Measurements from ENCODE around the gene CSMD2.
"Not testable (repeated sequence)": the region's sequence is repeated elsewhere in the genome, so short reads cannot be mapped to it uniquely, and the experiment has no call there.

Gene CSMD2

DNA sequence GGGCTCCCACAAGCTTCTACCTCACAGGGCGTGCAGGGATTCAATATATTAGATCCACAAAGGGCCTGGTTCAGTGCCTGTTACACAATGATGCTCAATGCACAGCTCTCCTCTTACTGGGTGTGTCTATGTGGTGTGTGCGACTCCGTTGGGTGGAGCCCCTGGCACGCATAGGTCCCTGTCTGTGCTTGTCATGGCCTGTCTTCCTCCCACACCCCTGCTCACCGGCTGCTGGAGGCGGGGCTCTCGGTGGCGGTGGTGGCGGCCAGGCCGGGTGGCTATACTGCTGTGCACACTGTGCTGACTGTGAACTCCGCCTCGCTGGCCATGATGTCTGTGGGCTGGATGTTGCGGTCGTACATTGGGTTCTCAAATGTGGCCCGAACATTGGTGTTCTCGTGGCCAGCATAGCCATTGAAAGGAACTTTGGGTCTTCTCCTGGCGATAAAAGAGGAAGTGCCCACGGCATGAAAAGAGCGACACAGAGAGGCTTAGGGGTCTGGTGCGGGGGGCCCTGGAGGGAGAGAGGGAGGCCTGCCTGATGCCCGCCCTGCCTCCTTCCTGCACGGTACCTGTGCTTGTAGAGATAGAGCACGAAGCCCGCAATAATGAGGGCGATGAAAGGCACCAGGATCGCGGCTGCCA lies 645.7 kb downstream of the CSMD2 start:
- DNase-seq = no peak

DNA sequence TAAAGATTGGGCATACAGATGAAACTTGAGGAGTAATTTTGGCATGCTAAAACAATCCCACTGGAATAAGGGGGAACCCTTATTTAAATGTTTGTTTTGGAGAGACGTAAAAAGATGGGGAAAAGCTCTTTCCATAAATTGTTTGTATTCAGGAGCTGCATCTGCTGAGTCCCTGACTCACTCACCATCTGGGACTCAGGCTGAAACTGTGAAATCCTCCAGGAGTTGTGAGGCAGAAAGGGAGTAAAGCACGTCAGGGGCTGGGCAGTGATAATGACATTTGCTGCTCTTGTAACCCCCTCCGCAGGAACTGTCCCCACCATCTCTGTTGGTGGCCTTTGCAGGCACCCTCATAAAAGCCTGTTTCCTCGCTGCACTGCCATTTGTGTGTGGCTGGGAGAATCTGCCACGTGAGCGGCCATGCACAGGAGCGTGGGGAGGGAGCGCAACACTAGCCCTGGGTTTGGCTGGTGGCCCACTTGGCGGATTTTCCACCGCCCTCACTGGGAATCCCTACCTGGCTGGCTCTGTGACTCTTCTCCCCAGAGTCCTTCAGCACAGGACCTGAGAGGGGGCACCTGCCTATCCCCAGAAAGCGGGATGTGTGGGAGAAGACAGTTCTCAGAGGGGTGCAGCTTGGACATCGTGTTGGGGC lies 647.3 kb downstream of the CSMD2 start:
- DNase-seq = peak; percentile 6

DNA sequence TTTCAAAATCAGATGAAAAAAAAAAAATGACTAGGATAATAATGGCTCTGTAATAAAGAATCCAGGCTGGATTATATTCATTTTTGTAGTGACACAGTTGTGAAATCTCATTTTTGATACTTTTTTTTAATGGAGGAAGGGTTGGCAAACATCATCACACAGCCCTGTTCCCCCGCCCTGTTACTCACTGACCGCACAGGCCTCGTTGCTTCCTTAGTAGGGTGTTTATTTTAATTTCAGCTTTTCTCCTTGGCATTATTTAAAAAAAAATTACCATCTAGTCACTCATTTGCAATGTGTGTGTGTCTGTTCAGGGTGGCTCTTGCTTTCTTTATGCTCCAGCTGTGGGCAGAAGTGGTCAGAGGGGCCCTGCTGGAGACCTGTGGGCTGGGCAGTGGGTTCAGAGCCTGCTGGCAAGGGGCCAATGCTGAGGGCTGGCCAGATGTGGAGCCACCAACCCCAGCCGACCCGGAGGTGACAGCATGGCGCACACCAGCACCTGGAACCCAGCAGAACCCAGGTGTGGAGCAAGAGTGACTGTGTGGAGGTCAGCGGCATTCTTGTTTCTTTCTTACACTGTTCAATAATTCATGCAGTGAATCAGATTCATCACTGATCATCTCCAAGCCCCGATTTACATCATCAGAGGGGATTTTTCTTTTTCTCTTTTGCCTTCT lies 648.0 kb downstream of the CSMD2 start:
- DNase-seq = no peak

DNA sequence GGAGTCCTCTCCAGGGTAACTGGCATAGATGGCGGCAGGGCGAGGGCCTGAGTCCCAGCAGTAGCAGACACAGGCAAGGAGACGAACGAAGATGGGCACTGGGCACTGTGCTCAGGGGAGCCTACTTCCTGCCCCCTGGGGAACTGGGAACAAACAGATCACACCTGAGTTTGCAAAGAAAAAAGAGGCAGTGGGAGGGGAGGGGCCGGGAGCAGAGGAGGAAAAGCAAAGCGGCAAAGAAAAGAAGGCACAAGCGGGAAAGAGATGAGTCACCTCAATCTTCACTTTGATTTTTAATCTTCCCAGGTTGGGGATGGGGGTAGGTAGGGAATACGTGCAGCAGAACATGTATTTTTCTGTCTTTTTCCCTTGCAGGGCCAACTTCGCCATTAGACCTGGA lies 648.6 kb downstream of the CSMD2 start:
- no peak for DNase-seq

DNA sequence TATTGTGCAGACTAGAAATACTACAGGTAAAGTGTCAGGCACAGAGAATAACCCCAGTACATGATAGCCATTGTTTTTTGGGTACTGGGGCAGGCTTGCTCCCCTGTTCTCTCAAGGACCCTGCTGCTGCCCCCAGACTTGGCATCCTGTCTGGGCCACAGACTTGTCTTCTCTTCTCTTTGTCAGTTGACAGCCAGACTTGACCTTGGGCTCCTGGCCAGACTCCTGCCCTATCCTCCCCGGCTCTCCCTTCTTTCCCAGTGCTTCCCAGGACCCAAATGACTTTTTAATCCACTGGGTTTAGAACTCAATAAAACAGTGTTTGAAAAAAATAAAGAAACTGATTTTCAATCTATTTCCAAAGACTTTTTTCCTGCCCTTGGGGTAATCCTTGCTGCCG lies 649.4 kb downstream of the CSMD2 start:
- no peak for DNase-seq

DNA sequence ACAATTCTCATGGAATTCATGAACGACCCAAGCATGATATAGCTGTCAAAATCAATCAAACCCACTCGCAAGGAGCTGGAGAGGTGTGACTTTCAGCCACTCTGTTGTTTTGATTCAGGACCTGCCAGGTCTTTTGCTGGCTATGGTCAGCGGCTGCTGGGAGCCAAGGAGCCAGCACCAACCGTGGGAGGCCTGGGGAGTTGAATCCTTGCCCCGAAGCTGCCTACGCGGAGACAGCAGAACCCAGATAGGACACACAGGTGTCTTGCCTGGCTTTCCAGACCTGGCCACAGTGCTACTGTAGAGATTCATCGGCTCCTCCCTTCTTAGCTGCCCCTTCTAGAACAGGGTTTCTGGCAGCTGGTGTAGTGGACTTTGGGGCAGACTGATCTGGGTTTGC lies 649.9 kb downstream of the CSMD2 start:
- DNase-seq = no peak

DNA sequence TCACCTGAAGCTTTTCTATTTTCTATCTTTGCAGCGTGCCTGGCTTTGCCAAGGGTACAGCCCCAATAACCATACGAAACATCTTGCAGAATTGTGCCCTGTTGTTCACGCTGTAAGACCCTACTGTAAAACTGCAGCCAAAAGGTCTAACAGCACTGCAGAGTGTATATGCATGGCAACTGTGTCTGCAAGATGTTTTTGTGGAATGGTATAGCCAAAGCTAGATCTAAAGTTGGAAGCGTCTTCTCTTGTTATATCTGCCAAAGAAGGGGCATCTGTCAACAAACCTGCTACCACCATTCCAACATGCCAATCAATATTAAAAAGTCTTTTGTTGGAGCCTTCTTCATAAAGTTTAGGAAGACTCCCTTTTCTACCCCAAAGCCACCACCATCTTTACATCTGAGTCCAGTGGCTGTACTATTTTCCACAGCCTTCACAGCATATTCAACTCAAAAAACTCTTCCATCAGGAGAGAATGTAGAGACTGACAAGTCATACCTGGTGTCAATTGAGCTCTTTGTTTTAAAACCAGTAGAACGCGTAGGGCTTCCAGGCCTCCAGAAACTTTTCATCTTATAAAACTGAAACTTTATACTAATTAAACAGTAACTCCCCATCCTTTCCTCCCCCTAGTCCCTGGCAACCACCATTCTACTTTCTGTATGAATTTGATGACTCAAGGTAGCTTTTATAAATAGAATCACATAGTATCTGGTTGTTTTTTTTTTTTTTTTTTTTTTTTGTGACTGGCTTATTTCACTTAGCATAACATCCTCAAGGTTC lies 652.6 kb downstream of the CSMD2 start:
- peak; percentile 19 for DNase-seq

DNA sequence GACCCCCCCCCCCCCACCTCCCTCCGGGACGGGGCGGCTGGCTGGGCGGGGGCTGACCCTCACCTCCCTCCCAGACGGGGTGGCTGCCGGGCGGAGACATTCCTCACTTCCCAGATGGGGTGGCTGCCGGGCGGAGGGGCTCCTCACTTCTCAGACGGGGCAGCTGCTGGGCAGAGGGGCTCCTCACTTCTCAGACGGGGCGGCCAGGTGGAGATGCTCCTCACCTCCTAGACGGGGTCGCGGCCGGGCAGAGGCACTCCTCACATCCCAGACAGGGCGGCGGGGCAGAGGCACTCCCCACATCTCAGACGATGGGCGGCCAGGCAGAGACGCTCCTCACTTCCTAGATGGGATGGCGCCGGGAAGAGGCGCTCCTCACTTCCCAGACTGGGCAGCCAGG lies 655.8 kb downstream of the CSMD2 start:
- not testable (repeated sequence) for DNase-seq

DNA sequence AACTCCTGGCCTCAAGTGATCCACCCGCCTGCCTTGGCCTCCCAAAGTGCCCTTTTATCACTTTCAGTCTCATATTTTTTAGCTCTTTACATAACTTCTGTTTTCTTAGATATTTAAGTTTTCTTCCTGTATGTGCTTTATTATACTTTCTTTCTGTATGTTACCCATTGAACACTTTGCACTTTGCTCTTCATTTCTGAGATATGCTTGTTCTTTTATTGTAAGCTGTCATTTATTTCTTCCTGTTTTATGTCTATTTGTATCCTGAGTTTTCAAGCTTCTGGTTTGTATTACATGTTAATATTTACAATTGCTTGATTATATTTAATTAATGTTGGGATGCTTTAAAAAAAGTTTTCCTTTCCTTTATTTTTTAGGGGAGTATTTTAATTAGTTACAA lies 656.9 kb downstream of the CSMD2 start:
- DNase-seq = no peak

DNA sequence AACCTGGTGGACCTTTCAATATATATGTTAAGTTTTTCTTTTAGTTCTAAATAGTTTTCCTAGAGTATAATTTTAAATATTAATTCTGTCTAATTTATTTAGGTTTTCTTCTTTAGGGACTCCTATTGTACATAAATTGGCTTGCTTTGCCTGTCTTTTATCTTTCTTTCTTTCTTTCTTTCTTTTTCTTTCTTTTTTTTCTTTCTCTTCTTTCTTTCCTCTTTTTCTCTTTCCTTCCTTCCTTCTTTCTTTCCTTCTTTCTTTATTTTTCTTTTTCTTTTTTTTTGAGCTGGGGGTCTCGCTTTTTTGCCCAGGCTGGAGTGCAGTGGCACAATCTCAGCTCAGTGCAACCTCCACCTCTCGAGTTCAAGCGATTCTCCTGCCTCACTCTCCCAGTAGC lies 657.4 kb downstream of the CSMD2 start:
- no peak for DNase-seq

DNA sequence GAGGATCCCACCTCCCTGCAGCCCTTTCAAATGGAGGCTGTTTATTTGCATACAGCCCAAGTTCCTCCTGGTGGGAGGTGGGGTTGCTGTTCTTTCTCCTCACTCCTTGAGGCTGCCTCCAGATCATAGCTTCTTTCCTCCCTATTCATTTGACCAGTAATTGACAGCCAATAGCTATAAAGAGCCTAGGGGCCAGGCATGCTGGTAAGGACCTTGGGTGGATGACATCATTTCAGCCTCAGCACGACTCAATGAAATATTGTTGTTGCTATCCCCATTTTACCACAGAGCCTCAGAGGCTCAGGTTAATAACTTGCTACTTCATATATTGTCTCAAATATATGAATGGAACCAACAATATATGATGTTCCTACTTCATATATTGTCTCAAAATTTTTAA lies 661.5 kb downstream of the CSMD2 start:
- no peak for DNase-seq

DNA sequence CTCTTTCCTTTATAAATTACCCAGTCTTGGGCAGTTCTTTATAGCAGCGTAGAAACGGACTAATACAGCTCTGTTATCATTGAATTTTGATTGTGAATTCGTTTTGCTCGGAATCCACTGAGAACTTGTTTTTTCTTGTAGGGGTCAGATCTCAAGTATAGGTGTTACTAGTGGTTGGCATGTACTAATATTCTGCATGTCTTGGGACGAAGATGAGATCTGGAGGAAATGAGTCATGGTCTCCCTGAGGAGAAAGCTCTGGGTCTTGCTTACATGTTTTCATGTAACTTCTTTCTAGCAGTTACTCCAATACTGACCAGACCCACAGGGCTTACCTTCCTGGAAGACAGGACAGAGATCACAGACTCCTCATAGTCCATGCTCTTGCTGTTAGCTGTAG lies 662.3 kb downstream of the CSMD2 start:
- peak; percentile 61 for DNase-seq

DNA sequence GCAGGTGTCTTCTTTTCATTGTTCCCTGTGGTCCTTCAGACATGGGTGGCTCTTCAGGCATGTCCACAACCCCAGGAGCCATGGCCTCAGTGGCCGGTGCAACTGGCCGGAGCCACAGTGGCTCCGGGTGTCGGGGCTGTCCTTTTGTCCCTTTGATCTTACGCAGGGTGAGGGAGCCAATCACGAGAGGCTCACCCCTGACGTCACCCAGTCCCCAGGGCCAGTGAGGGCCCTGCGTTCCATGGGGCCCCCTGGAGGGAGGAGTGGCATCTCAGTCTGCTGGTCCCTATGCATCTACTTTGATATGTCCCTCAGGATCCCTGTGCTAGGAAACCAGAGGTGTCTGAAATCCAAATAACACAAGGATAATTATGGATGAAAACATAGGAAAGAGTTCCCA lies 663.3 kb downstream of the CSMD2 start:
- DNase-seq = no peak

DNA sequence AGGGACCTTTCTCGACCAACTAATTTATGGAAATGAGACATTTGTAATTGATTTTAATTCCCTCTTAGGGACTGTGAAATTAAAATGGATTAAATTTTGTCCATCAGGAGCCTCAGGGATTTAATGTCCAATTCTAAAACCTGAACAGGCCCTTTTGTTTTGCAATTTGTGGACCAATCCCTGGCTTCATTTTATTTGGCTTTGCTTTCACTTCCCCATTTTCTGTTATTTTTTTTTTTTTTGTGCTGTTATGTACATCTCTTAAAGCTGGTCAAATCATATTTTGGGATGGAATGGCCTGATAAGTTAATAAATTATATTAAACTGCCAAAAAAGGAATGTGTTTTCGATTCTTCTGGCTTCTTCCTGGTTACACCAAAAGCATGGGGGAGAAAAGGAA lies 663.7 kb downstream of the CSMD2 start:
- no peak for DNase-seq

DNA sequence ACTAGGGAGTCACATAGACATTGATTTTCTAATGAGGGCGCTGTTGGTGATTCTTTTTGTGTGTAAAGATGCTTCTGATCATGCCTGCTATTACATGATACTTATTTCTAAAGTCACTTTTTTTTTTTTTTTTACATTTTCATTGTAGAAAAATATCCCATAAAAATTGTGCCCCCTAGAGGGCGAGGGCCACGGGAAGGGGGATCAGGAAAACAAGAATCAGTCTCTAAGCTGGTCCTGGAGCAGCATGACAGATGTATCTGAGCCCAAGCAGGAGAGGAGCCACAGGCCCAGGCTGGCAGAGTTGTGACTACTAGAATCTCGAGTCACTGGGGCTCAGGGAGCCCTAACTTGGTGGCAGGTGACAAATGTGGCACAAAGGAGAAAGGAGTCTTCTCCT lies 664.5 kb downstream of the CSMD2 start:
- no peak for DNase-seq

DNA sequence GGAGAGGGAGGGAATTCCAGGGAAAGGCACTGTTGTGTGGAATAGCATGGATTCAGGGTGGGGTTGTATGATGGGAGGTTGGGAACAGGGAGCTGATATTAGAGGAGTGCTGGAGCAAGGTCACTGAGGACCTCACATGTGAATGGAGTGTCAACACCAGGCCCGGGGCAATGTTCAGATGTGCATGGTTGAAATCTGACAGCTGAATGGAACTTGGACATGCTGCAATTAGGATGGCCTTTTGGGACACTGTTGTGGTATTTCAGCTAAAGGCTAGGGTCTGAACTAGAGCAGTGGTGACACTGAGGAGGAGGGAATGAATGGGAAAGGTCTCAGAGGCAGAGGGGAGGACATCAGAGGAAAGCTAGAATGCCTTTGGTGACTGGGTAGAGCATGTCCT lies 667.6 kb downstream of the CSMD2 start:
- no peak for DNase-seq

DNA sequence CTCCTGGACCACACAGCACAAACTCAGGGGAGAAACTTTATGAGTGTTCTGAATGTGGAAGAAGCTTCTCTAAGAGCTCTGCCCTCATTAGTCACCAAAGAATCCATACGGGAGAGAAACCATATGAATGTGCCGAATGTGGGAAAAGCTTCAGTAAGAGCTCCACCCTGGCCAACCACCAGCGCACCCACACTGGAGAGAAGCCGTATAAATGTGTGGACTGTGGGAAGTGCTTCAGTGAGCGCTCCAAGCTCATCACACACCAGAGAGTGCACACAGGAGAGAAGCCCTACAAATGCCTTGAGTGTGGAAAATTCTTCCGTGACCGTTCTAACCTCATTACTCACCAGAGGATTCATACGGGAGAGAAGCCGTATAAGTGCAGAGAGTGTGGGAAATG lies 670.1 kb downstream of the CSMD2 start:
- no peak for DNase-seq

DNA sequence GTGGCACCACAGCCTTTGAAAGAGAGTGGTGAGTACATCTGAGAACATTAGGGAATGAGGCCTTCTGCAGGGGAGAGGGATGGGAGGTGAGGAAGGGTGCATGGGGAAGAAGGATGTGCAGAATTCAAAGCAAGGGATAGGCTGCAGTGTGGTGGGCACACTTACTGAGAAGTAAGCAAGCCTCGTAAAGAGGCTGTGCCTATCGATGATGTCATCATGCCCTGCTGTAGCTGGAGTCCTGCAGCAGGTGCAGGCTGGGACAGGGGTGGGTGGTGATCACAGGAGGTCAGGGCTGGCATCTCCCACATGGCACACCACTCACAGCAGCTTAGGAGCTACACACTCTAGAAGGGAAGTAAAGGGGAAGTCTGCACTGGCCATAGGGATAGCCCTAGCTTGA lies 676.4 kb downstream of the CSMD2 start:
- no peak for DNase-seq

DNA sequence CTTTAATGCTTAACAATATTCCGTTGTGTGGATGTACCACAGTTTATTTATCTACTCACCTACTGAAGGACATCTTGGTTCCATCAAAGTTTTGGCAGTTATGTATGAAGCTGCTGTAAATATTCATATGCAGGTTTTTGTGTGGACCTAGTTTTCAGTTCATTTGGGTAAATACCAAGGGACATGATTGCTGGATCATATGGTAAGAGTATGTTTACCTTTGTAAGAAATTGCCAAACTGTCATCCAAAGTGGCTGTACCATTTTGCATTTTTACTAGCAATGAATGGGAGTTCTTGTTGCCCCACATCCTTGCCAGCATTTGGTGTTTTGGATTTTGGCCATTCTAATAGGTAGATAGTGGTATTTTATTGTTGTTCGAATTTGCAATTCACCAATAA lies 682.6 kb downstream of the CSMD2 start:
- DNase-seq = no peak

DNA sequence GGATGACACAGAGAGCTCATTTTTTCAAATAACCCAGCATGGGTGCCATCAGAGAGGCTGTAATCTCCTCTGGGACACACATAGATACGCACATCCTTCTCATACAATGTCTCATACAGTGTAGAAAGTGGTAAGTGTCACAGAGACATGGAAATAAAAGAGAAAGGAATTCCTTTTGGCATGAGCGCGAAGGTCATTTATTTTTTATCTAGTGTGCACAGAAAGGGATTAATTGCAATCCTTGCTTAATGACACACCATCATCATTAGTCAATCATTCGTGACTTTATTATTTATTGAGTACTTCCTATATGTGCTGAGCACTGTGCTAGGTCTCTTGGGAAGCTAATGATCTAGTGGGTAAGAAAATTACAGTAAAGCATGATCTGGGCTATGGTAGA lies 687.6 kb downstream of the CSMD2 start:
- DNase-seq = no peak

DNA sequence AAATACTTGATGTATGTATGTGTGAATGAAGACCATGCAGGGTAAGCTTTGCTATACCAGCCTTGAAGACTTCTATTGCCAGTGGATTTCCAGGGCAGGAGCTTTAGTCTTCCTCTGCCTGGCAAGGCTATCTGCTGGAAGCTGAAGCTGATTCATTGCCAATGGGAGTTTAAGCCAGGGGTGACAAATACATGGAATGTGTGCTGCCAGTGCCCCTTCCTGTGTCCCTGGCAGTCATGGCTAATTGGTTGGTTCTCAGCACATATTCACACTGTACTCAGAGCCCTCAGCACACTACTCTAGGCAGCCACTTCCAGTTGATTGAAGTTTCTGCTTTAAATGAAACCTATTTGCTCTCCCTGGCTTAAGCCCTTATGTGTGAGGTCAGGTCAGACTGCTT lies 691.1 kb downstream of the CSMD2 start:
- DNase-seq = peak; percentile 32

DNA sequence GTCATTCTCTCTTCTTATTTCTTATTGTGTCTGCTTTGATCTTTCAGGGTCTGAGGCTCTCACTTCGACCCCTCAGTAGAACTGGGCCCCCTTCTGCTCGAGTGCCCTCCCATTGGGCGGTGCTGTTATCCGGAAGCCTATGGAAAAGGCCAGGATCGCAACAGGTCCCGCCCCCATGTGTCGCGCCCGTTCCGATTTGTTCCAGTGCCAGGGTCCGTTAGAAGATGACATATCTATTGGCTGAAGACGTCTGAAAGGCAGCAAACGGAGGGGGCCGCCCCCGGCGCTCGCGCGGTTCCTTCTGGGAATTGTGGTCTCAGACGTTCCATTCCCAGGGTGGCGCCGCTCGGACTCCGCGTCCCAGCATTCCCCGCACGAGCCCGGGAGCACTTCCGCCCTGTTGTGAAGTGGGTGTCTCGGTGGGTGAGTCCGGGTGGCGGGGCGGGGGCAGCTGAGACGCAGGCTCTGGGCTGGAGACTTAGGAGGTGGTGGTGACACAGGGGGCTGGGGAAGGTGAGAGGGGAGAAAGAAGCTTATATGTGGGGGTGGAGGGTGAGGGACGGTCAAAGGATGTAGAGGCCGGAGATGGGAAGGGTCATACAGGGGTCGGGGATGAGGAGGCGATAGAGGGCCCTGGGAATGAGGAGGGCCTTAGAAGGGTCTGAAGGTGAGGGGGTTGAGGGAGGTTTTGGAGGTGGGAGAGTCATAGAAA lies 692.6 kb downstream of the CSMD2 start, which contains the start of gene ZSCAN20:
TSS of gene ZSCAN20 (plus strand) at position 377 of the 712 bp plus-strand sequence. CDS start 6,644 bp downstream, outside the sequence.
- DNase-seq = peak; percentile 99

DNA sequence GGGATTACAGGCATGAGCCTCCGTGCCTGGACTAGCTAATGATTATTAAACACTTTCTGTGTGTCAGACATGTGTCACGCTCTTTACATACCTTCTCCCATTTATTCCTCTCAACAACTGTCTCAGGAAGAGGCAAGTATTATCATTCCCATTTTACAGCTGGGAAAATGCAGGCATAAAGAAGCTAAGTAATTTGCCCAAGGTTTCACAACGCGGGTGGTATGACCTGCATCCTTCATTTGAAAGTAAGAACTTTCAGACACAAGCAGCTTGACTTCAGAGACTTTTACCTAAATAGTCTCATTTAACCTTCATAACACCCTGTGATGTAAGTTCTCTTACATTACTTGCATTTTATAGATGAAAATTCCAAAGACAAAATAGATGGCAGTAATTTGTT lies 693.6 kb downstream of the CSMD2 start:
- DNase-seq = no peak
